ENCODE results near the gene TENM4.

DNA sequence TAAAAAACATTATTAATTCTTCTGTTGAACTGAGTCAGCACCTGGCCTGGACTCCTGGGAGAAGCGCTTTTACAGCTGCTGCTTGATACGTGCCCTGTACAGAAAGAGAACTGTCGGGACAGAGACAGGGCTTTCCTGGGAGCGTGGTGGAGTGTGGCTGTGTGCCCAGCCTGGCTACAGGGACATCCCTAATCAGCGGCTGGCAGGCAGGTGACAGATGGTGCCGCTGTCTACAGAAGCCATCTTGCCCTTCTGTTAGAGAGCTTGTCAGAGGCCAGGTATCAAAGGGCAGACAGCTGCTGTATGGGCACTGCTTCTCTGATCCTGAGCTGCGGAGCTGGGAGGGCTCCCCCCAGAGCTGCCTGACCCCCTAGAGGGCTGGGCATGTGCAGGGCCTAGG is 361.8 kb downstream of the TENM4 start:
- TF ChIP-seq, protein P1, sequence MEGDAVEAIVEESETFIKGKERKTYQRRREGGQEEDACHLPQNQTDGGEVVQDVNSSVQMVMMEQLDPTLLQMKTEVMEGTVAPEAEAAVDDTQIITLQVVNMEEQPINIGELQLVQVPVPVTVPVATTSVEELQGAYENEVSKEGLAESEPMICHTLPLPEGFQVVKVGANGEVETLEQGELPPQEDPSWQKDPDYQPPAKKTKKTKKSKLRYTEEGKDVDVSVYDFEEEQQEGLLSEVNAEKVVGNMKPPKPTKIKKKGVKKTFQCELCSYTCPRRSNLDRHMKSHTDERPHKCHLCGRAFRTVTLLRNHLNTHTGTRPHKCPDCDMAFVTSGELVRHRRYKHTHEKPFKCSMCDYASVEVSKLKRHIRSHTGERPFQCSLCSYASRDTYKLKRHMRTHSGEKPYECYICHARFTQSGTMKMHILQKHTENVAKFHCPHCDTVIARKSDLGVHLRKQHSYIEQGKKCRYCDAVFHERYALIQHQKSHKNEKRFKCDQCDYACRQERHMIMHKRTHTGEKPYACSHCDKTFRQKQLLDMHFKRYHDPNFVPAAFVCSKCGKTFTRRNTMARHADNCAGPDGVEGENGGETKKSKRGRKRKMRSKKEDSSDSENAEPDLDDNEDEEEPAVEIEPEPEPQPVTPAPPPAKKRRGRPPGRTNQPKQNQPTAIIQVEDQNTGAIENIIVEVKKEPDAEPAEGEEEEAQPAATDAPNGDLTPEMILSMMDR (IDR thresholded peaks at IDR 0.05; ENCODE audit: poor library complexity, severe bottlenecking): no peak
- TF ChIP-seq, protein P2, sequence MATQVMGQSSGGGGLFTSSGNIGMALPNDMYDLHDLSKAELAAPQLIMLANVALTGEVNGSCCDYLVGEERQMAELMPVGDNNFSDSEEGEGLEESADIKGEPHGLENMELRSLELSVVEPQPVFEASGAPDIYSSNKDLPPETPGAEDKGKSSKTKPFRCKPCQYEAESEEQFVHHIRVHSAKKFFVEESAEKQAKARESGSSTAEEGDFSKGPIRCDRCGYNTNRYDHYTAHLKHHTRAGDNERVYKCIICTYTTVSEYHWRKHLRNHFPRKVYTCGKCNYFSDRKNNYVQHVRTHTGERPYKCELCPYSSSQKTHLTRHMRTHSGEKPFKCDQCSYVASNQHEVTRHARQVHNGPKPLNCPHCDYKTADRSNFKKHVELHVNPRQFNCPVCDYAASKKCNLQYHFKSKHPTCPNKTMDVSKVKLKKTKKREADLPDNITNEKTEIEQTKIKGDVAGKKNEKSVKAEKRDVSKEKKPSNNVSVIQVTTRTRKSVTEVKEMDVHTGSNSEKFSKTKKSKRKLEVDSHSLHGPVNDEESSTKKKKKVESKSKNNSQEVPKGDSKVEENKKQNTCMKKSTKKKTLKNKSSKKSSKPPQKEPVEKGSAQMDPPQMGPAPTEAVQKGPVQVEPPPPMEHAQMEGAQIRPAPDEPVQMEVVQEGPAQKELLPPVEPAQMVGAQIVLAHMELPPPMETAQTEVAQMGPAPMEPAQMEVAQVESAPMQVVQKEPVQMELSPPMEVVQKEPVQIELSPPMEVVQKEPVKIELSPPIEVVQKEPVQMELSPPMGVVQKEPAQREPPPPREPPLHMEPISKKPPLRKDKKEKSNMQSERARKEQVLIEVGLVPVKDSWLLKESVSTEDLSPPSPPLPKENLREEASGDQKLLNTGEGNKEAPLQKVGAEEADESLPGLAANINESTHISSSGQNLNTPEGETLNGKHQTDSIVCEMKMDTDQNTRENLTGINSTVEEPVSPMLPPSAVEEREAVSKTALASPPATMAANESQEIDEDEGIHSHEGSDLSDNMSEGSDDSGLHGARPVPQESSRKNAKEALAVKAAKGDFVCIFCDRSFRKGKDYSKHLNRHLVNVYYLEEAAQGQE (IDR thresholded peaks at IDR 0.05; ENCODE audit: borderline replicate concordance): no peak
- TF ChIP-seq POLR2AphosphoS5 (IDR thresholded peaks at IDR 0.05) (no peak), EZH2 (IDR thresholded peaks at IDR 0.05; ENCODE audit: borderline replicate concordance, insufficient read depth, low read length, poor library complexity, severe bottlenecking) (no peak), SMC3 (conservative IDR thresholded peaks at IDR 0.05; ENCODE audit: poor library complexity) (no peak)
